T-cell (primary cell): ENCODE data around the gene VCL. TPM values are rescaled to one million over a fixed set of nuclear protein-coding genes. Genes with fewer than 3 reads are reported as not detected.

Source experiments
- ATAC-seq, 4 experiments: fragments of 200-7000 bp in 3 of 4; fragments of 150-1000 bp in 1 of 4; cut with Tn5 transposase; replicated peaks in 1 of 4; 1 replicate in 3 of 4; 2 replicates in 1 of 4; pipeline ENCODE4 v1.10.0; 2021; ENCODE audit warnings: moderate library complexity in 3 of 4, mild to moderate bottlenecking in 2 of 4, moderate number of reproducible peaks in 1 of 4
- CTCF ChIA-PET, 2 donors: fragments of 300-600 bp; sonication (Branson Sonifier 250); formaldehyde crosslinking; loops; one replicate each; lab custom pipeline; 2022; ENCODE audit warnings: antibody characterized with exemption in 2 of 2; lab: Charles Lee
- POLR2A ChIA-PET, 2 donors: fragments of 300-600 bp; sonication (Branson Sonifier 250); formaldehyde crosslinking; loops; one replicate each; lab custom pipeline; 2022; ENCODE audit warnings: antibody characterized with exemption in 2 of 2; lab: Charles Lee
- DNase-seq, 35 experiments: peaks; one replicate each; pipeline versions ENCODE4 v3.0.0 to v3.0.0-alpha.2; 2013 to 2023
- H3K27ac ChIP-seq: one replicate; pipeline ENCODE4 v1.5.1; 2013; ENCODE audit warnings: low read length
- H3K27me3 ChIP-seq, 2 experiments: replicated peaks in 1 of 2; 1 replicate in 1 of 2; 2 replicates in 1 of 2; pipeline versions ENCODE4 v1.6.1 to v1.7.0; 2013; ENCODE audit warnings: low read length in 1 of 2, mixed read lengths in 1 of 2; ENCODE audit not compliant: control insufficient read depth in 2 of 2, insufficient read depth in 2 of 2; ENCODE audit errors: extremely low read depth in 1 of 2
- H3K36me3 ChIP-seq, 2 donors: 1 replicate in 1 of 2; 2 replicates in 1 of 2; pipeline versions ENCODE4 v1.6.1 to v1.7.0; 2013; ENCODE audit warnings: low read length in 1 of 2; ENCODE audit not compliant: control insufficient read depth in 2 of 2, insufficient read depth in 1 of 2; ENCODE audit errors: extremely low read depth in 1 of 2
- H3K4me1 ChIP-seq, 2 experiments: 1 replicate in 1 of 2; 2 replicates in 1 of 2; pipeline versions ENCODE4 v1.6.1 to v1.7.0; 2013; ENCODE audit warnings: low read length in 2 of 2, mixed read lengths in 1 of 2; ENCODE audit not compliant: insufficient read depth in 2 of 2, control insufficient read depth in 1 of 2; ENCODE audit errors: extremely low read depth in 1 of 2
- H3K4me3 ChIP-seq, 2 donors: 1 replicate in 1 of 2; 2 replicates in 1 of 2; pipeline versions ENCODE4 v1.5.1 to v1.7.0; 2013; ENCODE audit warnings: mild to moderate bottlenecking in 2 of 2, low read length in 1 of 2, moderate library complexity in 1 of 2; ENCODE audit not compliant: control insufficient read depth in 1 of 2; ENCODE audit errors: extremely low read depth in 1 of 2
- H3K9me3 ChIP-seq: 2 replicates; pipeline ENCODE4 v1.7.0; 2013
- H3K27ac Mint-ChIP-seq, 2 donors: one replicate each; pipeline ENCODE4 v1.8.0; 2020 to 2021; ENCODE audit warnings: mild to moderate bottlenecking in 2 of 2, mixed read lengths in 2 of 2
- H3K27me3 Mint-ChIP-seq, 2 donors: one replicate each; pipeline ENCODE4 v1.8.0; 2021 to 2022; ENCODE audit warnings: mixed read lengths in 2 of 2
- H3K36me3 Mint-ChIP-seq: one replicate; pipeline ENCODE4 v1.8.0; 2021; ENCODE audit warnings: mixed read lengths
- H3K4me1 Mint-ChIP-seq, 3 donors: one replicate each; pipeline ENCODE4 v1.8.0; 2020 to 2022; ENCODE audit warnings: mixed read lengths in 3 of 3, mild to moderate bottlenecking in 1 of 3
- H3K4me3 Mint-ChIP-seq, 3 donors: one replicate each; pipeline ENCODE4 v1.8.0; 2020 to 2022; ENCODE audit warnings: mild to moderate bottlenecking in 3 of 3, mixed read lengths in 3 of 3, moderate library complexity in 3 of 3
- H3K9me3 Mint-ChIP-seq, 3 donors: one replicate each; pipeline ENCODE4 v1.8.0; 2020 to 2022; ENCODE audit warnings: mixed read lengths in 3 of 3
- WGBS: methylation state at CpG from one replicate; pipeline ENCODE4 v1.1.5; 2013; ENCODE audit warnings: missing lambda C conversion rate; ENCODE audit not compliant: insufficient coverage; 5-methylcytosine and 5-hydroxymethylcytosine counted together
- total RNA-seq, 35 experiments: library from RNA in 6 of 35; stranded (reverse) in 6 of 35; fragments of 120-200 nt in 1 of 35; gene quantifications; one replicate each; pipeline versions ENCODE4 v1.2.1 to v1.2.4 and lab custom pipeline; 2013 to 2026

VCL gene
- total RNA-seq, 5 donors from 2014 or later (not counting 1 experiment from before 2014, with no cell fraction given) = 22.6 to 48.7 (median 27.0) TPM

DNA sequence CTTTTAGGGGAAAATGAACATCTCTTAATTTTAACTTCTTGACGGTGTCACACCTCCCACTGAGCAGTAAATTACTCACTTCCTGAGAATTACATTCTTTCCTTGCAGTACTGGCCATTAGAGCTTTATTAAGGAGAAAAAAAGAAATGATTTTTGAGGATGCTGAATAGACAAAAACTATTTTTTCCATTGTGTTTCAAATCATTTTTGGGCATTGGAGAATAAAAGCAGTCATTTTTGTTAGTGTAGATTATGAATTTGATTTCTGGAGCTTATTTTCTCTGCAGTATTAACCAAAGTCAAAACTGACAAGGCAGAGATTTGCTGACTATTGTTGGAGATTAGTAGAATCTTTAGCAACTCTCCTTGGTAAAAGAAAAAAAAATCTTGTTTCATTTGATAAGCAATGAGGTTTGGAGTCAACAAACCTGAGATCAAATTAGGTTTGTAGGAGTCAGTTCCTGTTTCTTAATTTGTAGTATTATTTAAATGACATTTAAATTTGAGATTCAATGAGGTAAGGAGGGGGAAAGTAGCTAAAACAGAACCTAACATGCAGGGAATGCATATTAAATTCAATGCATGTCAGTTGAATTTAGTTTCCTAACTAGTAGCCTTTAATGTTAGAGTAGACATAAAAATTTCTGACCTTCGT, 82.1 kb downstream of the VCL start:
- POLR2A ChIA-PET = no interaction called here
- Histone ChIP-seq H3K4me3 (no peak overlapping the region), H3K9me3 (no peaks in the 10 kb centered on the region), H3K27ac (no peak overlapping the region), H3K27me3 (no peaks in the 10 kb centered on the region), H3K36me3 (peaks cover 3 to 22% of the 10 kb centered on the region in 2 donors), H3K4me1 (no peaks in the 10 kb centered on the region)
- H3K27ac Mint-ChIP-seq = peak overlapping the region in 1 of 2 donors; percentile 63
- peaks cover 27% of the 10 kb centered on the region for H3K36me3 Mint-ChIP-seq
- ATAC-seq (no peak), DNase-seq (no peak)
- WGBS = no CpG with 5 or more reads among the region's 2 CpGs
- no peak overlapping the region for H3K4me3 Mint-ChIP-seq
- H3K9me3 Mint-ChIP-seq = no peaks in the 10 kb centered on the region
- H3K27me3 Mint-ChIP-seq = no peaks in the 10 kb centered on the region
- H3K4me1 Mint-ChIP-seq = peaks cover 9 to 41% (median 33%) of the 10 kb centered on the region in 3 donors
- CTCF ChIA-PET = interaction anchor here (0.7 to 5.0 kb wide), 7 partner anchors 20 to 200 kb away, joined by 3 to 36 read pairs (median 4); no protein-coding TSS in a partner anchor

GRCh38 chr10:74081192-74081803, 83.4 kb downstream of the VCL start:
- 40% methylated on average over 2 of the region's 4 CpGs for WGBS
- H3K27ac Mint-ChIP-seq = peak overlapping the region in 1 of 2 donors; percentile 29
- ChIA-PET CTCF (interaction anchor here (0.5 to 5.0 kb wide), 10 partner anchors 19 to 234 kb away, joined by 3 to 36 read pairs (median 4); no protein-coding TSS in a partner anchor), POLR2A (interaction anchor here in 1 of 2 donors (0.5 to 0.6 kb wide), 2 partner anchors 196 to 1085 kb away, joined by 3 to 4 read pairs; no protein-coding TSS in a partner anchor)
- H3K36me3 Mint-ChIP-seq = peaks cover 25% of the 10 kb centered on the region
- ATAC-seq = peak; percentile 53 to 73 (median 63)
- H3K9me3 ChIP-seq = no peaks in the 10 kb centered on the region
- H3K27me3 Mint-ChIP-seq = no peaks in the 10 kb centered on the region
- no peaks in the 10 kb centered on the region for H3K4me1 ChIP-seq
- H3K27ac ChIP-seq = no peak overlapping the region
- H3K4me3 Mint-ChIP-seq = no peak overlapping the region
- H3K9me3 Mint-ChIP-seq = no peaks in the 10 kb centered on the region
- H3K36me3 ChIP-seq = peaks cover 3 to 12% of the 10 kb centered on the region in 2 donors
- H3K4me1 Mint-ChIP-seq = peaks cover 9 to 38% (median 31%) of the 10 kb centered on the region in 3 donors
- no peak overlapping the region for H3K4me3 ChIP-seq
- no peaks in the 10 kb centered on the region for H3K27me3 ChIP-seq
- DNase-seq = peak in 25 of 35 experiments; percentile 6 to 66 (median 23)

DNA sequence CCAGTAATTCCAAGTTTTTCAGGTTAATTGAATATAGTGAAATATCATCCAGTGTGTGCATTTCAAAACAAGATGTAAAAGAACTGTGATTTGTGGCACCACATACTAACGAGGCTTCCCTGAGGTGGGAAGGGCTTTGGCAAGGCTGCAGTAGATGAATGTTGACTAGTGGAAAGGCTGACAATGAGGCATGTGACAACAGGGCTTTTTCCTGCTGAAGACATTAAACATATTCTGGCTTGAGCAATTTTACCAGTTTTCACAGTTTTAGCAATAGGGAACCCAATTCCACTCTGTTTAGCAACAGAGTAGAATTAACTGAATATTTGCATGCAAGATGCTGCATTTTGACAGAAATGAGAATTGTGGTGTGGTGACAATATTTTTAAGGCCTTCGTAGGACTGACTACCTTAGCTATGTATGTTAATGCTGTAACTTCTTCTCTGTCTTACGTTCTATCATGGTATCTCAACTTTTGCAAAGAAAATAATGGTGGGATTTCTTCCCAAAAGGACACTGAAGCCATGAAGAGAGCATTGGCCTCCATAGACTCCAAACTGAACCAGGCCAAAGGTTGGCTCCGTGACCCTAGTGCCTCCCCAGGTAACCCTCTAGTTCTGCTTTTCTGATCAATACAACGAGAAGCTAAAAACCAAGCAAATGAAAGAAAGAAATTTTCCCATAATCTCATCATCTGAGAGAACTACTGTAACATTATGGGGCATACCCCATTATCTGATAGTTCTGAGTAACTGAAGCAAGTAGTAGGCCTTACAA, 84.2 kb downstream of the VCL start:
- peak overlapping the region in 1 of 2 donors; percentile 13 for H3K27ac Mint-ChIP-seq
- no peak for ATAC-seq
- H3K4me1 Mint-ChIP-seq = peaks cover 9 to 33% (median 29%) of the 10 kb centered on the region in 3 donors
- no peaks in the 10 kb centered on the region for H3K4me1 ChIP-seq
- ChIA-PET CTCF (interaction anchor here (0.5 to 5.0 kb wide), 7 partner anchors 78 to 203 kb away, joined by 3 to 36 read pairs (median 5); no protein-coding TSS in a partner anchor), POLR2A (interaction anchor here in 1 of 2 donors (0.5 to 0.6 kb wide), 2 partner anchors 197 to 1084 kb away, joined by 3 to 4 read pairs; no protein-coding TSS in a partner anchor)
- H3K27ac ChIP-seq = no peak overlapping the region
- H3K9me3 Mint-ChIP-seq = no peaks in the 10 kb centered on the region
- no peak overlapping the region for H3K4me3 Mint-ChIP-seq
- H3K36me3 Mint-ChIP-seq = peaks cover 28% of the 10 kb centered on the region
- peaks cover 3 to 15% of the 10 kb centered on the region in 2 donors for H3K36me3 ChIP-seq
- 100% methylated on average over 1 of the region's 5 CpGs for WGBS
- no peak for DNase-seq
- no peaks in the 10 kb centered on the region for H3K9me3 ChIP-seq
- no peaks in the 10 kb centered on the region for H3K27me3 Mint-ChIP-seq
- no peak overlapping the region for H3K4me3 ChIP-seq
- H3K27me3 ChIP-seq = no peaks in the 10 kb centered on the region

DNA sequence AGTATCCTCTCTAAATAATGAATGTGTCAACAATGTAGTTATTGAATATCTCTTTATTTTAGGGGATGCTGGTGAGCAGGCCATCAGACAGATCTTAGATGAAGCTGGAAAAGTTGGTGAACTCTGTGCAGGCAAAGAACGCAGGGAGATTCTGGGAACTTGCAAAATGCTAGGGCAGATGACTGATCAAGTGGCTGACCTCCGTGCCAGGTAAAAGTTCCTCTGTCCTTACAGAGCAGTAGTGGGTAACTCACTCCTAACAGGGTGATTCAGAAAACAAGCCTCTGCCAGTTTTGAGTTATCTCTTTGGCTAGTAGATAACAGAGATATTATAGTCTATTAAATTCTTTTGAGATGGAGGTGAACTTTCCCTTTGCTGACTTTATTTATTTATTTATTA, 85.4 kb downstream of the VCL start:
- ATAC-seq (no peak), DNase-seq (no peak)
- no peak overlapping the region for H3K4me3 Mint-ChIP-seq
- no peaks in the 10 kb centered on the region for H3K27me3 Mint-ChIP-seq
- ChIA-PET CTCF (interaction anchor here in 1 of 2 donors (0.6 to 5.0 kb wide), 2 partner anchors 197 to 201 kb away, joined by 7 to 36 read pairs; no protein-coding TSS in a partner anchor), POLR2A (no interaction called here)
- 100% methylated on average over 1 of the region's 2 CpGs for WGBS
- peaks cover 26% of the 10 kb centered on the region for H3K36me3 Mint-ChIP-seq
- H3K27ac Mint-ChIP-seq = no peak overlapping the region
- Histone ChIP-seq H3K4me1 (no peaks in the 10 kb centered on the region), H3K27ac (no peak overlapping the region), H3K27me3 (no peaks in the 10 kb centered on the region), H3K36me3 (peaks cover 3 to 17% of the 10 kb centered on the region in 2 donors), H3K4me3 (no peak overlapping the region), H3K9me3 (no peaks in the 10 kb centered on the region)
- H3K4me1 Mint-ChIP-seq = peaks cover 7 to 25% (median 21%) of the 10 kb centered on the region in 3 donors
- no peaks in the 10 kb centered on the region for H3K9me3 Mint-ChIP-seq

DNA sequence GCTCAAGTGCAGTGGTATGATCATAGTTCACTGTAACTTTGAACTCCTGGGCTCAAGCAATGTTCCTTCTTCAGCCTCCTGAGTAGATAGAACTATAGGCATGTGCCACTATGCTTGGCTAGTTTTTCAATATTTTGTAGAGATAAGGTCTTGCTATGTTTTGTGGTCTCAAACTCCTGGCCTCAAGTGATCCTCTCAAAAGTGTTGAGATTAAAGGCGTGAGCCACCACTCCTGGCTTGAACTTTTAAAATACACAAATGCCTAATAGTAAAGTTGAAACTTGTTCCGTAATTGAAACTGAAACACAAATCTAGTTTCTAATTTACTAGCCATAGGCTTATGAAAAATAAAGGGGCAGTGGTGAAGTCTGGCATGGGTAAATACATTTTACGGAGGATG, 87.0 kb downstream of the VCL start:
- Mint-ChIP-seq H3K27me3 (no peaks in the 10 kb centered on the region), H3K4me3 (no peak overlapping the region), H3K36me3 (peaks cover 39% of the 10 kb centered on the region), H3K9me3 (no peaks in the 10 kb centered on the region), H3K27ac (no peak overlapping the region), H3K4me1 (peaks cover 0 to 10% (median 6%) of the 10 kb centered on the region in 3 donors)
- no peak overlapping the region for H3K27ac ChIP-seq
- ChIA-PET CTCF (no interaction called here), POLR2A (no interaction called here)
- peaks cover 0 to 26% of the 10 kb centered on the region in 2 donors for H3K36me3 ChIP-seq
- DNase-seq (no peak), ATAC-seq (no peak)
- no peaks in the 10 kb centered on the region for H3K4me1 ChIP-seq
- no peak overlapping the region for H3K4me3 ChIP-seq
- no CpG with 5 or more reads among the region's 3 CpGs for WGBS
- no peaks in the 10 kb centered on the region for H3K9me3 ChIP-seq
- no peaks in the 10 kb centered on the region for H3K27me3 ChIP-seq

GRCh38 chr10:74086317-74086716, 88.4 kb downstream of the VCL start:
- H3K27me3 ChIP-seq = no peaks in the 10 kb centered on the region
- Mint-ChIP-seq H3K27me3 (no peaks in the 10 kb centered on the region), H3K36me3 (peaks cover 45% of the 10 kb centered on the region), H3K4me1 (peaks cover 0 to under 1% (median under 1%) of the 10 kb centered on the region in 3 donors), H3K27ac (no peak overlapping the region), H3K9me3 (no peaks in the 10 kb centered on the region), H3K4me3 (no peak overlapping the region)
- H3K27ac ChIP-seq = no peak overlapping the region
- CTCF ChIA-PET = no interaction called here
- no peaks in the 10 kb centered on the region for H3K4me1 ChIP-seq
- 100% methylated on average over 2 of the region's 2 CpGs for WGBS
- POLR2A ChIA-PET = interaction anchor here (0.6 to 0.7 kb wide), 2 partner anchors 51 to 169 kb away, joined by 3 read pairs; no protein-coding TSS in a partner anchor
- ATAC-seq (no peak), DNase-seq (no peak)
- H3K9me3 ChIP-seq = no peaks in the 10 kb centered on the region
- peaks cover 0 to 40% of the 10 kb centered on the region in 2 donors for H3K36me3 ChIP-seq
- no peak overlapping the region for H3K4me3 ChIP-seq
